KMS-11 (cell line): ENCODE data around the gene PGBD5.

Source experiments
- H2AFZ ChIP-seq: fragments of 200-600 bp; sonication (generic); 2 replicates; pipeline ENCODE4 v1.6.1; 2016; ENCODE audit warnings: antibody characterized with exemption, mixed run types, low read depth
- H3K27ac ChIP-seq: fragments of 200-600 bp; sonication (generic); 2 replicates; pipeline ENCODE4 v1.6.1; 2016; ENCODE audit warnings: mild to moderate bottlenecking, mixed run types
- H3K27me3 ChIP-seq: fragments of 200-600 bp; sonication (generic); 2 replicates; pipeline ENCODE4 v1.6.1; 2017; ENCODE audit warnings: mild to moderate bottlenecking, low read depth, mixed run types, moderate library complexity; ENCODE audit not compliant: insufficient read depth
- H3K36me3 ChIP-seq: fragments of 200-600 bp; sonication (generic); 2 replicates; pipeline ENCODE4 v1.6.1; 2017; ENCODE audit warnings: mild to moderate bottlenecking, mixed run types; ENCODE audit not compliant: insufficient read depth
- H3K4me1 ChIP-seq: fragments of 200-600 bp; sonication (generic); 2 replicates; pipeline ENCODE4 v1.6.1; 2016; ENCODE audit warnings: mild to moderate bottlenecking, low read depth, mixed run types; ENCODE audit not compliant: poor library complexity, severe bottlenecking
- H3K4me2 ChIP-seq: fragments of 200-600 bp; sonication (generic); 2 replicates; pipeline ENCODE4 v1.7.0; 2016; ENCODE audit warnings: mild to moderate bottlenecking, mixed run types
- H3K4me3 ChIP-seq: fragments of 200-600 bp; sonication (generic); IDR thresholded peaks from 2 replicates; pipeline ENCODE4 v1.6.1; 2017; ENCODE audit warnings: low read depth, low read length, mixed read lengths; ENCODE audit not compliant: insufficient read depth
- H3K79me2 ChIP-seq: fragments of 200-600 bp; sonication (generic); 2 replicates; pipeline ENCODE4 v1.6.1; 2016; ENCODE audit warnings: low read depth, mixed run types; ENCODE audit not compliant: insufficient read depth
- H3K9ac ChIP-seq: fragments of 200-600 bp; sonication (generic); 2 replicates; pipeline ENCODE4 v1.6.1; 2016; ENCODE audit warnings: mild to moderate bottlenecking, mixed run types
- H4K20me1 ChIP-seq: fragments of 200-600 bp; sonication (generic); 2 replicates; pipeline ENCODE4 v1.6.1; 2016; ENCODE audit warnings: mild to moderate bottlenecking, mixed run types; ENCODE audit not compliant: insufficient read depth
- TF ChIP-seq, protein P1 (sequence below): fragments of 200-600 bp; sonication (generic); conservative IDR thresholded peaks from 2 replicates; pipeline ENCODE4 v1.6.1; 2017; ENCODE audit warnings: low read depth, mild to moderate bottlenecking, antibody characterized with exemption, low read length, moderate library complexity, mixed read lengths

Gene PGBD5

DNA sequence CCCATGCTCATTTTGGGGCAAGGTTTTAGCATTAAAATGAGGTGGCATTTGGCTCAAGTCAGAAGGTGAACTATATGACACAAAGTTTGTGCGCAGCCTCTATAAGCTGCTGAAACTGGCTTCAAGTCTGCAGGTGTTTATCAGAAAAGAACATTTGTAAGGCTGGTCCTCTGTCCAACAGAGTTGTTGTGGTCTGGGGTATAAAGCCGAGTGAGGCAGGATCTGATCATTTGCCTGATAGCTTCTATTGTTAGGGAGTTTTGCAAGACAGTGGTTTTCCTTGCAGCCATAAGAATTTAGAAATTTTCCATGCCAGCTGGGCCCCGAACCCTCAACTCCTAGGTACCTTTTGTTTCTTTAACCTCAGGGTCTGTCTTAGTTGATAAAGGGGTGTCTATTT lies 130.8 kb downstream of the PGBD5 start:
- H3K4me1 ChIP-seq, result no peaks in the 10 kb centered on the region
- H3K27me3 ChIP-seq, result no peaks in the 10 kb centered on the region
- H3K27ac ChIP-seq, result no peak overlapping the region
- no peaks in the 10 kb centered on the region for H4K20me1 ChIP-seq
- H3K36me3 ChIP-seq, result no peaks in the 10 kb centered on the region
- no peak overlapping the region for H3K4me3 ChIP-seq
- no peak overlapping the region for H3K4me2 ChIP-seq
- H3K9ac ChIP-seq, result no peak overlapping the region
- H3K79me2 ChIP-seq, result no peaks in the 10 kb centered on the region
- TF ChIP-seq, protein P1, sequence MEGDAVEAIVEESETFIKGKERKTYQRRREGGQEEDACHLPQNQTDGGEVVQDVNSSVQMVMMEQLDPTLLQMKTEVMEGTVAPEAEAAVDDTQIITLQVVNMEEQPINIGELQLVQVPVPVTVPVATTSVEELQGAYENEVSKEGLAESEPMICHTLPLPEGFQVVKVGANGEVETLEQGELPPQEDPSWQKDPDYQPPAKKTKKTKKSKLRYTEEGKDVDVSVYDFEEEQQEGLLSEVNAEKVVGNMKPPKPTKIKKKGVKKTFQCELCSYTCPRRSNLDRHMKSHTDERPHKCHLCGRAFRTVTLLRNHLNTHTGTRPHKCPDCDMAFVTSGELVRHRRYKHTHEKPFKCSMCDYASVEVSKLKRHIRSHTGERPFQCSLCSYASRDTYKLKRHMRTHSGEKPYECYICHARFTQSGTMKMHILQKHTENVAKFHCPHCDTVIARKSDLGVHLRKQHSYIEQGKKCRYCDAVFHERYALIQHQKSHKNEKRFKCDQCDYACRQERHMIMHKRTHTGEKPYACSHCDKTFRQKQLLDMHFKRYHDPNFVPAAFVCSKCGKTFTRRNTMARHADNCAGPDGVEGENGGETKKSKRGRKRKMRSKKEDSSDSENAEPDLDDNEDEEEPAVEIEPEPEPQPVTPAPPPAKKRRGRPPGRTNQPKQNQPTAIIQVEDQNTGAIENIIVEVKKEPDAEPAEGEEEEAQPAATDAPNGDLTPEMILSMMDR, result no peak
- no peak overlapping the region for H2AFZ ChIP-seq

DNA sequence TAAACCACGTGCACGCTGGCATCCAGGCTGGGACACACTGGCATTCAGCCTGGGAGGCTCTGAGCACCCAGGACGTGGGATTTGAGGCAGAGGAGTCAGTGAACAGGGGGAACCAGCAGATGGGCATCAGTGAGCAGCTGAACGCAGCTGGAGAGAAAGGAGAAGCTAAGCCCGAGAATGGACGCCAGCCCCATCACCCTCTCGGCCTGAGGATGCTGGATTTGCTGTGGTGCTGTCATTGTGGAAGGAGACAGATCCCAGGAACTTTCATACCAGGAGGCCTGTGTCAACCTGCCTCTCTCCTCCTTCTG lies 132.8 kb downstream of the PGBD5 start:
- Histone ChIP-seq H3K36me3 (no peaks in the 10 kb centered on the region), H3K79me2 (no peaks in the 10 kb centered on the region), H4K20me1 (no peaks in the 10 kb centered on the region), H3K27ac (no peak overlapping the region), H3K9ac (no peak overlapping the region), H2AFZ (no peak overlapping the region), H3K27me3 (no peaks in the 10 kb centered on the region), H3K4me3 (no peak overlapping the region), H3K4me1 (no peaks in the 10 kb centered on the region), H3K4me2 (no peak overlapping the region)
- TF ChIP-seq, protein P1, result no peak

DNA sequence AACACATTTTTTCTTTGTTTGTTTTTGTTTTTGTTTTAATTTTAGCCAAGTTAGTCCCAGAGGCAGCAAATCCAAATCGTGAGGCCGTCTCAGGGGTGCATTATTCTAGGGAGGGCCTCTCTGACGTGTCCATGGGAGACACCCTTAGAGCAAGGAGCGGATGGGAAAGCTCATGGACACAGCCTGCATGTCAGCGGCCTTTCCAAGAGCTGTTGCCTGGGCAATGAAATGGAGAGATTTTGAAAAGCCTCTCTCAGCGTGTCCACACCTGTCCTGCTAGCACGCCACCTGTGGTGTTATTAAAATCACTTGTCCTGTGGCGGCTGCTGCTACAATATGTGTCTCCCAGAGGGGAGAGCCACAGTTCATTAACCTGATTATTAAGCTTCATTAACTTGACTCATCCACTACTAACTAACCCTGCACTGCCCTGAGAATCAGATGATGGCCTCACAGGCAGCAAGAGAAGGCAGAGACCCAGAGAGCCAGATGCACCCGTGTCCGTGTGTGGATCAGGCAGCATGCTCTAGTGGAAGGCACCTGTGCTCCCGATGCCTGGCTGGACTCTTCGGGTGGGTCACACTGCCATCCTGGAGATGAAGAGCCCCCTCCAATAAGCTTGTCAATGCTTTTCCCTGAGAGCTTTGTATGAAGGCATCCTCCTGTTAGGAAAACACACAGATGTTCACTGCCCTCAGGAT lies 133.3 kb downstream of the PGBD5 start:
- H4K20me1 ChIP-seq, result no peaks in the 10 kb centered on the region
- H3K79me2 ChIP-seq, result no peaks in the 10 kb centered on the region
- TF ChIP-seq, protein P1, result no peak
- H3K27ac ChIP-seq, result no peak overlapping the region
- no peak overlapping the region for H2AFZ ChIP-seq
- H3K4me3 ChIP-seq, result no peak overlapping the region
- no peaks in the 10 kb centered on the region for H3K36me3 ChIP-seq
- H3K27me3 ChIP-seq, result no peaks in the 10 kb centered on the region
- no peak overlapping the region for H3K9ac ChIP-seq
- no peak overlapping the region for H3K4me2 ChIP-seq
- no peaks in the 10 kb centered on the region for H3K4me1 ChIP-seq

DNA sequence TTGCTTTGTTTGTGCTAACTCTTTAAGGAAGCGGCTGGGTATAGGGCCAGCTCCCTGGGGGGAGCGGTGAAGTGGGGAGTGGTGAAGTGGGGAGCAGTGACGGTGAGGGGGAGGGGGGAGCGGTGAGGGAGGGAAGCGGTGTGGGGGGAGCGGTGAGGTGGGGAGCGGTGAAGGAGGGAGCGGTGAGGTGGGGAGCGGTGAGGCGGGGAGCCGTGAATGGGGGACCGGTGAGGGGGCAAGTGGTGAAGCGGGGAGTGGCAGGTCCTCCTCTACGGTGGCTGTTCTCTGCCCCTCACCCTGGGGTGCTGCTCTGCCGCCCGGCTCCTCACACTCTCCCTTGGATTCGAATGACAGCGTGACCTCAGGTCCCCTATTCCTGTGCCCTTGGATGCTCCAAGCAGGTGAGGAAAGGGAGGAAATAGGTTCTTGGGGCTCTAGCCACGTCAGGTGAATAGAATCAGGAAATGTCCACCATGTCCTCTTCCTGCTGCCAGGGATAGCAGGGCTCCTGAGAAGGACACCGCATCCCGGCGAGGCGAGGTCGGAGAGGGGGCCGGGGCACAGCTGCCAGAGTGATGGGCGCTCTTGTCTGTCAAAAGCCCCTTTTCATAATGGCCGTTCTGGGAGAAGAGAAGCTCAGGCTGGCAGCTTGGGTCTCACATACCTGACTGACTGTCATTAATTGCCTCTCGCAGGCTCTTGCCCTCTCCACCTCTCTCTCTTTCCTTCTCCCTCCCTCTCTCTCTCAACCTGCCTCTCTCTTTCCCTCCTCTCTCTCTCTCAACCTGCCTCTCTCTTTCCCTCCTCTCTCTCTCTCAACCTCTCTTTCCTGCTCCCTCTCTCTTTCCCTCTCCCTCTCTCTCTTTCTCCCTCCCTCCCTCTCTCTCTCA lies 134.2 kb downstream of the PGBD5 start:
- Histone ChIP-seq H3K79me2 (no peaks in the 10 kb centered on the region), H4K20me1 (no peaks in the 10 kb centered on the region), H3K4me1 (no peaks in the 10 kb centered on the region), H3K27me3 (no peaks in the 10 kb centered on the region), H2AFZ (no peak overlapping the region), H3K27ac (no peak overlapping the region), H3K4me2 (no peak overlapping the region), H3K9ac (no peak overlapping the region), H3K36me3 (no peaks in the 10 kb centered on the region), H3K4me3 (no peak overlapping the region)
- TF ChIP-seq, protein P1, result no peak
